Muscle of back (tissue), 11 donors: ENCODE data around the gene CNGB1. TPM values are rescaled to one million over a fixed set of nuclear protein-coding genes. Genes with fewer than 3 reads are reported as not detected.
"Not testable (repeated sequence)": the region's sequence is repeated elsewhere in the genome, so short reads cannot be mapped to it uniquely, and the experiment has no call there.

ENCODE experiments used
- DNase-seq, 3 donors: peaks; one replicate each; pipeline versions ENCODE4 v3.0.0 to v3.0.0-alpha.2; 2013
- polyA plus RNA-seq, 10 donors: library from polyadenylated mRNA; unstranded; fragments of 120-200 nt; gene quantifications; one replicate each; pipeline ENCODE4 v1.2.1, GENCODE V29; 2013; ENCODE audit not compliant: insufficient read length in 10 of 10

The CNGB1 gene
- polyA plus RNA-seq, 10 donors: 0.04 to 0.29 (median 0.04) TPM; not detected in 7

- no peak for DNase-seq
These were observed 62.4 kb downstream of the CNGB1 start for GRCh38 chr16:57908409-57908987.

GRCh38 chr16:57906382-57907316, 64.3 kb downstream of the CNGB1 start:
- DNase-seq: peak in 1 of 3 donors; percentile 21

- DNase-seq: no peak
These were observed 66.8 kb downstream of the CNGB1 start for GRCh38 chr16:57904101-57904500.

- no peak for DNase-seq
These were observed 67.3 kb downstream of the CNGB1 start for GRCh38 chr16:57903656-57904055.

GRCh38 chr16:57901480-57902069, 69.4 kb downstream of the CNGB1 start:
- DNase-seq: no peak

GRCh38 chr16:57900796-57901479, 70.0 kb downstream of the CNGB1 start:
- DNase-seq: no peak

GRCh38 chr16:57899771-57900661, 70.9 kb downstream of the CNGB1 start:
- DNase-seq: peak; percentile 21 to 74 (median 68)

GRCh38 chr16:57898961-57899360, 72.0 kb downstream of the CNGB1 start:
- DNase-seq: no peak

GRCh38 chr16:57897996-57898395, 72.9 kb downstream of the CNGB1 start:
- DNase-seq: no peak

GRCh38 chr16:57897053-57897784, 73.7 kb downstream of the CNGB1 start:
- DNase-seq: no peak

GRCh38 chr16:57895081-57895547, 75.8 kb downstream of the CNGB1 start:
- not testable (repeated sequence) for DNase-seq

GRCh38 chr16:57894390-57895080, 76.4 kb downstream of the CNGB1 start:
- no peak for DNase-seq

- DNase-seq: peak; percentile 19 to 28 (median 23)
These were observed 77.2 kb downstream of the CNGB1 start for GRCh38 chr16:57893559-57894389.

GRCh38 chr16:57893217-57893558, 77.7 kb downstream of the CNGB1 start:
- DNase-seq: no peak

GRCh38 chr16:57892447-57893096, 78.4 kb downstream of the CNGB1 start:
- DNase-seq: no peak

- peak in 1 of 3 donors; percentile 33 for DNase-seq
These were observed 78.9 kb downstream of the CNGB1 start for GRCh38 chr16:57892041-57892440.

- no peak for DNase-seq
These were observed 80.2 kb downstream of the CNGB1 start for GRCh38 chr16:57890752-57891111.
